ENCODE measurements around the gene SPINK4. TPM values are rescaled to one million over a fixed set of nuclear protein-coding genes. Genes with fewer than 3 reads are reported as not detected.

The SPINK4 gene
- total RNA-seq, 1 experiment from 2014 or later: not detected

DNA sequence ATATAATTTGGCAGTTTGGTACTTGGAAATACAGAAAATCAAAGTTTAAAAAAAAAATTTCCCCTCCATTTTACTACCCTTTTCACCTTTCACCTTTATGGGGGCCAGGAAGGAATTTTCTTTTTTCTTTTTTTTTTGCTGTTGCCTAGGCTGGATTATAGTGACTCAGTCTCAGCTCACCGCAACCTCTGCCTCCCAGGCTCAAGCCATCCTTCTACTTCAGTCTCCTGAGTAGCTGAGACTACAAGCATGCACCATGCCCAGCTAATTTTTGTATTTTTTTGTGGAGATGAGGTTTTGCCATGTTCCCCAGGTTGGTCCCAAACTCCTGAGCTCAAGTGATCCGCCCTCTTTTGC lies 34.0 kb downstream of the SPINK4 start:
- Histone ChIP-seq H3K36me3 (ENCODE audit: control insufficient read depth in 1 of 2, insufficient read depth in 2 of 2, low read length in 2 of 2) (peaks cover 49 to 59% of the 10 kb centered on the region in 2 experiments; a peak in 3 of 4 replicates), H3K4me3 (replicated peaks in 1 of 2; ENCODE audit: low read depth in 1 of 2, low read length in 2 of 2) (no peak overlapping the region), H3K9me2 (ENCODE audit: insufficient read depth) (no peaks in the 10 kb centered on the region), H3K79me2 (ENCODE audit: insufficient read depth, low read length) (peaks cover 4% of the 10 kb centered on the region; the same call in 1 of the 2 replicates), H3K27me3 (ENCODE audit: insufficient read depth, low read length) (no peaks in the 10 kb centered on the region), H3K4me1 (ENCODE audit: control insufficient read depth in 1 of 2, insufficient read depth in 2 of 2, low read length in 2 of 2) (no peaks in the 10 kb centered on the region), H3K9ac (ENCODE audit: low read length) (no peak overlapping the region), H3K4me2 (ENCODE audit: low read length) (no peak overlapping the region), H4K20me1 (ENCODE audit: insufficient read depth) (no peaks in the 10 kb centered on the region), H2AFZ (ENCODE audit: low read depth, low read length, poor library complexity, severe bottlenecking) (no peak overlapping the region), H3K27ac (ENCODE audit: low read depth, low read length) (no peak overlapping the region), H3K9me3 (ENCODE audit: control insufficient read depth in 1 of 2, insufficient read depth in 1 of 2, low read depth in 1 of 2, low read length in 2 of 2) (no peaks in the 10 kb centered on the region)
- ChIA-PET CTCF (no interaction called here), POLR2A (interaction anchor here (0.8 kb wide), 1 partner anchor 16 kb away, joined by 6 read pairs; the partner anchor contains the start of gene NFX1), RAD21 (ENCODE audit: low non-redundant PET in 1 of 2, low total read pairs in 2 of 2, uncharacterized antibody in 2 of 2, unreplicated experiment in 2 of 2) (no interaction called here)
- BruUV-seq (replicated peaks): no TSS peak
- DNase-seq (ENCODE audit: low read depth, low spot score): no peak
- intact Hi-C loops (cut with micrococcal nuclease): no loop called here
- no peak for TF ChIP-seq ZFX (IDR thresholded peaks at IDR 0.05)
- ATAC-seq: no peak

DNA sequence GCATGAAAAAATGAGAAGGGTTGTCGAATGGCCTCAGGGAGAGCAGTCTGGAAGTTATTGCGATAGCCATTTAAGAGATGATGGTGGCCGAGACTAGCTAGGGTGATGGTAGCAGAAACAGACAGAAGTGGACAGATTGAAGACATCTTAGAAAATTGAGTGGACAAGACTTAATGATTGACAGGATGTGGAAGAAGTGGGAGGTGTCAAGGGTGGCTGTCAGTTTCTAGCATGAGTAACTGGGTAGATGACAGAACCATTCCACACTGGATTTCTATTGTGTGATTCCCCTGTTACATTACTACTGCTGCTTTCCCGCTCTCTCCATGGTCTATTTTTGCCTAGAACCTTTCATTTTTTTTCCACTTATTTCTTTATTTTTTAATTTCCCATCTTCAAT lies 37.5 kb downstream of the SPINK4 start:
- ATAC-seq: no peak
- Histone ChIP-seq H3K9ac (ENCODE audit: low read length) (no peak overlapping the region), H3K27me3 (ENCODE audit: insufficient read depth, low read length) (no peaks in the 10 kb centered on the region), H3K4me3 (replicated peaks in 1 of 2; ENCODE audit: low read depth in 1 of 2, low read length in 2 of 2) (no peak overlapping the region), H3K36me3 (ENCODE audit: control insufficient read depth in 1 of 2, insufficient read depth in 2 of 2, low read length in 2 of 2) (peaks cover 42 to 53% of the 10 kb centered on the region in 2 experiments), H3K9me3 (ENCODE audit: control insufficient read depth in 1 of 2, insufficient read depth in 1 of 2, low read depth in 1 of 2, low read length in 2 of 2) (no peaks in the 10 kb centered on the region), H3K9me2 (ENCODE audit: insufficient read depth) (no peaks in the 10 kb centered on the region), H2AFZ (ENCODE audit: low read depth, low read length, poor library complexity, severe bottlenecking) (no peak overlapping the region), H3K27ac (ENCODE audit: low read depth, low read length) (no peak overlapping the region), H3K79me2 (ENCODE audit: insufficient read depth, low read length) (peaks cover 4% of the 10 kb centered on the region; the same call in 1 of the 2 replicates), H3K4me1 (ENCODE audit: control insufficient read depth in 1 of 2, insufficient read depth in 2 of 2, low read length in 2 of 2) (no peaks in the 10 kb centered on the region), H4K20me1 (ENCODE audit: insufficient read depth) (no peaks in the 10 kb centered on the region), H3K4me2 (ENCODE audit: low read length) (no peak overlapping the region)
- no TSS peak for BruUV-seq (replicated peaks)
- ChIA-PET RAD21 (ENCODE audit: low non-redundant PET in 1 of 2, low total read pairs in 2 of 2, uncharacterized antibody in 2 of 2, unreplicated experiment in 2 of 2) (no interaction called here), POLR2A (interaction anchor here (1.3 kb wide), 1 partner anchor 13 kb away, joined by 4 read pairs; the partner anchor contains the start of gene NFX1), CTCF (interaction anchor here (1.1 kb wide), 1 partner anchor 10 kb away, joined by 4 read pairs; no protein-coding TSS in a partner anchor)
- intact Hi-C loops (cut with micrococcal nuclease): no loop called here
- no peak for DNase-seq (ENCODE audit: low read depth, low spot score)
- TF ChIP-seq EZH2phosphoT487 (IDR thresholded peaks at IDR 0.05; ENCODE audit: borderline replicate concordance) (no peak), ZNF274 (IDR thresholded peaks at IDR 0.05; ENCODE audit: low read depth, low read length) (no peak), TCF7L2 (IDR thresholded peaks at IDR 0.05; ENCODE audit: borderline replicate concordance, extremely low read depth, insufficient read depth, insufficient read length) (no peak), JUND (IDR thresholded peaks at IDR 0.05) (no peak), RAD21 (IDR thresholded peaks at IDR 0.05; ENCODE audit: low read depth) (no peak), ELF1 (IDR thresholded peaks at IDR 0.05; ENCODE audit: borderline replicate concordance, low read depth) (no peak), EGR1 (IDR thresholded peaks at IDR 0.05; ENCODE audit: low read depth) (no peak), FOSL1 (IDR thresholded peaks at IDR 0.05; ENCODE audit: low read depth) (no peak)
- TF ChIP-seq, protein P1, sequence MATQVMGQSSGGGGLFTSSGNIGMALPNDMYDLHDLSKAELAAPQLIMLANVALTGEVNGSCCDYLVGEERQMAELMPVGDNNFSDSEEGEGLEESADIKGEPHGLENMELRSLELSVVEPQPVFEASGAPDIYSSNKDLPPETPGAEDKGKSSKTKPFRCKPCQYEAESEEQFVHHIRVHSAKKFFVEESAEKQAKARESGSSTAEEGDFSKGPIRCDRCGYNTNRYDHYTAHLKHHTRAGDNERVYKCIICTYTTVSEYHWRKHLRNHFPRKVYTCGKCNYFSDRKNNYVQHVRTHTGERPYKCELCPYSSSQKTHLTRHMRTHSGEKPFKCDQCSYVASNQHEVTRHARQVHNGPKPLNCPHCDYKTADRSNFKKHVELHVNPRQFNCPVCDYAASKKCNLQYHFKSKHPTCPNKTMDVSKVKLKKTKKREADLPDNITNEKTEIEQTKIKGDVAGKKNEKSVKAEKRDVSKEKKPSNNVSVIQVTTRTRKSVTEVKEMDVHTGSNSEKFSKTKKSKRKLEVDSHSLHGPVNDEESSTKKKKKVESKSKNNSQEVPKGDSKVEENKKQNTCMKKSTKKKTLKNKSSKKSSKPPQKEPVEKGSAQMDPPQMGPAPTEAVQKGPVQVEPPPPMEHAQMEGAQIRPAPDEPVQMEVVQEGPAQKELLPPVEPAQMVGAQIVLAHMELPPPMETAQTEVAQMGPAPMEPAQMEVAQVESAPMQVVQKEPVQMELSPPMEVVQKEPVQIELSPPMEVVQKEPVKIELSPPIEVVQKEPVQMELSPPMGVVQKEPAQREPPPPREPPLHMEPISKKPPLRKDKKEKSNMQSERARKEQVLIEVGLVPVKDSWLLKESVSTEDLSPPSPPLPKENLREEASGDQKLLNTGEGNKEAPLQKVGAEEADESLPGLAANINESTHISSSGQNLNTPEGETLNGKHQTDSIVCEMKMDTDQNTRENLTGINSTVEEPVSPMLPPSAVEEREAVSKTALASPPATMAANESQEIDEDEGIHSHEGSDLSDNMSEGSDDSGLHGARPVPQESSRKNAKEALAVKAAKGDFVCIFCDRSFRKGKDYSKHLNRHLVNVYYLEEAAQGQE (IDR thresholded peaks at IDR 0.05; ENCODE audit: low read depth): no peak
- TF ChIP-seq, protein P2, sequence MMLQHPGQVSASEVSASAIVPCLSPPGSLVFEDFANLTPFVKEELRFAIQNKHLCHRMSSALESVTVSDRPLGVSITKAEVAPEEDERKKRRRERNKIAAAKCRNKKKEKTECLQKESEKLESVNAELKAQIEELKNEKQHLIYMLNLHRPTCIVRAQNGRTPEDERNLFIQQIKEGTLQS (IDR thresholded peaks at IDR 0.05): no peak
- TF ChIP-seq, protein P3, sequence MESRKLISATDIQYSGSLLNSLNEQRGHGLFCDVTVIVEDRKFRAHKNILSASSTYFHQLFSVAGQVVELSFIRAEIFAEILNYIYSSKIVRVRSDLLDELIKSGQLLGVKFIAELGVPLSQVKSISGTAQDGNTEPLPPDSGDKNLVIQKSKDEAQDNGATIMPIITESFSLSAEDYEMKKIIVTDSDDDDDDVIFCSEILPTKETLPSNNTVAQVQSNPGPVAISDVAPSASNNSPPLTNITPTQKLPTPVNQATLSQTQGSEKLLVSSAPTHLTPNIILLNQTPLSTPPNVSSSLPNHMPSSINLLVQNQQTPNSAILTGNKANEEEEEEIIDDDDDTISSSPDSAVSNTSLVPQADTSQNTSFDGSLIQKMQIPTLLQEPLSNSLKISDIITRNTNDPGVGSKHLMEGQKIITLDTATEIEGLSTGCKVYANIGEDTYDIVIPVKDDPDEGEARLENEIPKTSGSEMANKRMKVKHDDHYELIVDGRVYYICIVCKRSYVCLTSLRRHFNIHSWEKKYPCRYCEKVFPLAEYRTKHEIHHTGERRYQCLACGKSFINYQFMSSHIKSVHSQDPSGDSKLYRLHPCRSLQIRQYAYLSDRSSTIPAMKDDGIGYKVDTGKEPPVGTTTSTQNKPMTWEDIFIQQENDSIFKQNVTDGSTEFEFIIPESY (IDR thresholded peaks at IDR 0.05; ENCODE audit: extremely low read depth, insufficient replicate concordance, low read length): no peak
- TF ChIP-seq, protein P4, sequence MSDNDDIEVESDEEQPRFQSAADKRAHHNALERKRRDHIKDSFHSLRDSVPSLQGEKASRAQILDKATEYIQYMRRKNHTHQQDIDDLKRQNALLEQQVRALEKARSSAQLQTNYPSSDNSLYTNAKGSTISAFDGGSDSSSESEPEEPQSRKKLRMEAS (IDR thresholded peaks at IDR 0.05): no peak

All from HCT116 (cell line).